ENCODE measurements around the gene TRIM50.

DNA sequence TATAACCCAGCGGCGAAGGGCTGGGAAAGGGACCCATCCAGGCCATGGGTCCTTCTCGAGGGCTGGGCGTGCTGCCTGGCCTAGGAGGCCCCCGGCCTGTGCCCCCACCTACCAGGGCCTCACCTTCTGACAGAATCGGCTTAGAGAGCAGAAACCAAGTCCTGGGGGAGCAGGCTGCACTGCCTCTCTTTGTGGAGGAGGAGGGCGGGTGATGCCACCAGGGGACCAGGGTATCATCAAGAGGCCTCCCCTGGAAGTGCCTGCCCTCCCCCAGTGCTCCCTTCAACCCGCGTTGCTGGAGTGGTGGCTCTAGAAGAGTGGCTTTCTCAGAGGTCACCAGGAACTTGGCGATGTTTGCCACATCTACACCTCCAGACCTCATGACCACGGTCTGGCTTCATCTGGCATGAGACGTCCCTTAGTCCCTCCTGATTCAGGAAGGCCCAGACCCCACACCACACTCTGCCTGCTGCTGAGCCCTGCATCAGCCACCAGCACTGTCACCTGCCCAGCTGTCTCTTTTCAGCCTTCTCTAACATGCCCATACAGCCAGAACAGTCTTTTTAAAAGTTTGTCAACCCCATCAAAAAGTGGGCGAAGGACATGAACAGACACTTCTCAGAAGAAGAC is 32.0 kb upstream of the TRIM50 start:
- TF ChIP-seq, protein P1, sequence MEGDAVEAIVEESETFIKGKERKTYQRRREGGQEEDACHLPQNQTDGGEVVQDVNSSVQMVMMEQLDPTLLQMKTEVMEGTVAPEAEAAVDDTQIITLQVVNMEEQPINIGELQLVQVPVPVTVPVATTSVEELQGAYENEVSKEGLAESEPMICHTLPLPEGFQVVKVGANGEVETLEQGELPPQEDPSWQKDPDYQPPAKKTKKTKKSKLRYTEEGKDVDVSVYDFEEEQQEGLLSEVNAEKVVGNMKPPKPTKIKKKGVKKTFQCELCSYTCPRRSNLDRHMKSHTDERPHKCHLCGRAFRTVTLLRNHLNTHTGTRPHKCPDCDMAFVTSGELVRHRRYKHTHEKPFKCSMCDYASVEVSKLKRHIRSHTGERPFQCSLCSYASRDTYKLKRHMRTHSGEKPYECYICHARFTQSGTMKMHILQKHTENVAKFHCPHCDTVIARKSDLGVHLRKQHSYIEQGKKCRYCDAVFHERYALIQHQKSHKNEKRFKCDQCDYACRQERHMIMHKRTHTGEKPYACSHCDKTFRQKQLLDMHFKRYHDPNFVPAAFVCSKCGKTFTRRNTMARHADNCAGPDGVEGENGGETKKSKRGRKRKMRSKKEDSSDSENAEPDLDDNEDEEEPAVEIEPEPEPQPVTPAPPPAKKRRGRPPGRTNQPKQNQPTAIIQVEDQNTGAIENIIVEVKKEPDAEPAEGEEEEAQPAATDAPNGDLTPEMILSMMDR (IDR thresholded peaks at IDR 0.05; ENCODE audit: poor library complexity, severe bottlenecking): no peak
- TF ChIP-seq EP300 (conservative IDR thresholded peaks at IDR 0.05; ENCODE audit: poor library complexity, severe bottlenecking): no peak
- no peak for TF ChIP-seq TAF1 (IDR thresholded peaks at IDR 0.05; ENCODE audit: low read depth)
- no peak for TF ChIP-seq RAD21 (conservative IDR thresholded peaks at IDR 0.05)
- TF ChIP-seq, protein P2, sequence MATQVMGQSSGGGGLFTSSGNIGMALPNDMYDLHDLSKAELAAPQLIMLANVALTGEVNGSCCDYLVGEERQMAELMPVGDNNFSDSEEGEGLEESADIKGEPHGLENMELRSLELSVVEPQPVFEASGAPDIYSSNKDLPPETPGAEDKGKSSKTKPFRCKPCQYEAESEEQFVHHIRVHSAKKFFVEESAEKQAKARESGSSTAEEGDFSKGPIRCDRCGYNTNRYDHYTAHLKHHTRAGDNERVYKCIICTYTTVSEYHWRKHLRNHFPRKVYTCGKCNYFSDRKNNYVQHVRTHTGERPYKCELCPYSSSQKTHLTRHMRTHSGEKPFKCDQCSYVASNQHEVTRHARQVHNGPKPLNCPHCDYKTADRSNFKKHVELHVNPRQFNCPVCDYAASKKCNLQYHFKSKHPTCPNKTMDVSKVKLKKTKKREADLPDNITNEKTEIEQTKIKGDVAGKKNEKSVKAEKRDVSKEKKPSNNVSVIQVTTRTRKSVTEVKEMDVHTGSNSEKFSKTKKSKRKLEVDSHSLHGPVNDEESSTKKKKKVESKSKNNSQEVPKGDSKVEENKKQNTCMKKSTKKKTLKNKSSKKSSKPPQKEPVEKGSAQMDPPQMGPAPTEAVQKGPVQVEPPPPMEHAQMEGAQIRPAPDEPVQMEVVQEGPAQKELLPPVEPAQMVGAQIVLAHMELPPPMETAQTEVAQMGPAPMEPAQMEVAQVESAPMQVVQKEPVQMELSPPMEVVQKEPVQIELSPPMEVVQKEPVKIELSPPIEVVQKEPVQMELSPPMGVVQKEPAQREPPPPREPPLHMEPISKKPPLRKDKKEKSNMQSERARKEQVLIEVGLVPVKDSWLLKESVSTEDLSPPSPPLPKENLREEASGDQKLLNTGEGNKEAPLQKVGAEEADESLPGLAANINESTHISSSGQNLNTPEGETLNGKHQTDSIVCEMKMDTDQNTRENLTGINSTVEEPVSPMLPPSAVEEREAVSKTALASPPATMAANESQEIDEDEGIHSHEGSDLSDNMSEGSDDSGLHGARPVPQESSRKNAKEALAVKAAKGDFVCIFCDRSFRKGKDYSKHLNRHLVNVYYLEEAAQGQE (IDR thresholded peaks at IDR 0.05; ENCODE audit: borderline replicate concordance): no peak
- no peak for TF ChIP-seq EZH2 (IDR thresholded peaks at IDR 0.05; ENCODE audit: borderline replicate concordance, insufficient read depth, low read length, poor library complexity, severe bottlenecking)
